ENCODE results near the gene CGNL1.

- TF ChIP-seq, protein P1, sequence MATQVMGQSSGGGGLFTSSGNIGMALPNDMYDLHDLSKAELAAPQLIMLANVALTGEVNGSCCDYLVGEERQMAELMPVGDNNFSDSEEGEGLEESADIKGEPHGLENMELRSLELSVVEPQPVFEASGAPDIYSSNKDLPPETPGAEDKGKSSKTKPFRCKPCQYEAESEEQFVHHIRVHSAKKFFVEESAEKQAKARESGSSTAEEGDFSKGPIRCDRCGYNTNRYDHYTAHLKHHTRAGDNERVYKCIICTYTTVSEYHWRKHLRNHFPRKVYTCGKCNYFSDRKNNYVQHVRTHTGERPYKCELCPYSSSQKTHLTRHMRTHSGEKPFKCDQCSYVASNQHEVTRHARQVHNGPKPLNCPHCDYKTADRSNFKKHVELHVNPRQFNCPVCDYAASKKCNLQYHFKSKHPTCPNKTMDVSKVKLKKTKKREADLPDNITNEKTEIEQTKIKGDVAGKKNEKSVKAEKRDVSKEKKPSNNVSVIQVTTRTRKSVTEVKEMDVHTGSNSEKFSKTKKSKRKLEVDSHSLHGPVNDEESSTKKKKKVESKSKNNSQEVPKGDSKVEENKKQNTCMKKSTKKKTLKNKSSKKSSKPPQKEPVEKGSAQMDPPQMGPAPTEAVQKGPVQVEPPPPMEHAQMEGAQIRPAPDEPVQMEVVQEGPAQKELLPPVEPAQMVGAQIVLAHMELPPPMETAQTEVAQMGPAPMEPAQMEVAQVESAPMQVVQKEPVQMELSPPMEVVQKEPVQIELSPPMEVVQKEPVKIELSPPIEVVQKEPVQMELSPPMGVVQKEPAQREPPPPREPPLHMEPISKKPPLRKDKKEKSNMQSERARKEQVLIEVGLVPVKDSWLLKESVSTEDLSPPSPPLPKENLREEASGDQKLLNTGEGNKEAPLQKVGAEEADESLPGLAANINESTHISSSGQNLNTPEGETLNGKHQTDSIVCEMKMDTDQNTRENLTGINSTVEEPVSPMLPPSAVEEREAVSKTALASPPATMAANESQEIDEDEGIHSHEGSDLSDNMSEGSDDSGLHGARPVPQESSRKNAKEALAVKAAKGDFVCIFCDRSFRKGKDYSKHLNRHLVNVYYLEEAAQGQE (IDR thresholded peaks at IDR 0.05; ENCODE audit: insufficient replicate concordance, low read depth), result no peak
- TF ChIP-seq POLR2AphosphoS5 (IDR thresholded peaks at IDR 0.05; ENCODE audit: low read depth), result no peak
- no peak for TF ChIP-seq CTCF (IDR thresholded peaks at IDR 0.05; ENCODE audit: insufficient read depth, low read length)
These were observed 149.8 kb downstream of the CGNL1 start for GRCh38 chr15:57526076-57526475.

All from HL-60 (cell line).